HCT116 (cell line): Measurements from ENCODE around the gene GCNT4. TPM values are rescaled to one million over a fixed set of nuclear protein-coding genes. Genes with fewer than 3 reads are reported as not detected.

Experiments
- ATAC-seq: fragments of 200-7000 bp; cut with Tn5 transposase; 2 replicates; pipeline ENCODE4 v1.9.1; 2020; ENCODE audit warnings: mild to moderate bottlenecking, moderate library complexity
- BruUV-seq: library from RNA; stranded (reverse); fragments of 400-500 nt; replicated peaks from 2 replicates; lab custom pipeline; 2021; lab: Mats Ljungman, UMichigan
- CTCF ChIA-PET: fragments of 300-600 bp; sonication (Branson Sonifier 250); formaldehyde crosslinking; loops from one replicate; lab custom pipeline; 2021; ENCODE audit warnings: antibody characterized with exemption; lab: Charles Lee
- POLR2A ChIA-PET: fragments of 300-600, 350-600 bp; sonication (Branson Sonifier 250); formaldehyde crosslinking; loops from one replicate; lab custom pipeline; 2021; ENCODE audit warnings: antibody characterized with exemption; lab: Charles Lee
- RAD21 ChIA-PET, 2 experiments: fragments of 300-600 bp; sonication (Branson Sonifier 250); formaldehyde crosslinking; loops; one replicate each; lab custom pipeline; 2023; ENCODE audit warnings: low total read pairs in 2 of 2; ENCODE audit not compliant: uncharacterized antibody in 2 of 2, unreplicated experiment in 2 of 2, low non-redundant PET in 1 of 2; lab: Charles Lee
- DNase-seq: peaks from one replicate; pipeline ENCODE4 v3.0.0-alpha.2; 2010; ENCODE audit warnings: low read depth, low spot score
- H2AFZ ChIP-seq: fragments of 200-600 bp; shearing (Covaris generic), sonication (generic); 2 replicates; pipeline ENCODE4 v1.6.1; 2017; ENCODE audit warnings: low read depth, mixed run types, mixed read lengths, antibody characterized with exemption, low read length; ENCODE audit not compliant: poor library complexity, severe bottlenecking
- H3K27ac ChIP-seq: 2 replicates; pipeline ENCODE4 v1.5.1; 2012; ENCODE audit warnings: low read depth, low read length
- H3K27me3 ChIP-seq: fragments of 200-600 bp; sonication (generic); 2 replicates; pipeline ENCODE4 v1.6.1; 2016; ENCODE audit warnings: mixed run types, low read length, mixed read lengths; ENCODE audit not compliant: insufficient read depth
- H3K36me3 ChIP-seq, 2 experiments: fragments of 200-500 bp in 1 of 2; fragments of 200-600 bp in 1 of 2; sonication (Bioruptor generic) in 1 of 2; sonication (generic) in 1 of 2; 2 replicates each; pipeline versions ENCODE4 v1.5.1 to v1.6.1; 2014 to 2016; ENCODE audit warnings: low read length in 2 of 2, inconsistent platforms in 1 of 2, mixed read lengths in 1 of 2, mixed run types in 1 of 2; ENCODE audit not compliant: insufficient read depth in 2 of 2, control insufficient read depth in 1 of 2
- H3K4me1 ChIP-seq, 2 experiments: fragments of 200-600 bp in 1 of 2; sonication (generic) in 1 of 2; 2 replicates each; pipeline versions ENCODE4 v1.5.1 to v1.6.1; 2012 to 2017; ENCODE audit warnings: low read length in 2 of 2, inconsistent platforms in 1 of 2, mild to moderate bottlenecking in 1 of 2, mixed read lengths in 1 of 2, mixed run types in 1 of 2, moderate library complexity in 1 of 2; ENCODE audit not compliant: insufficient read depth in 2 of 2, control insufficient read depth in 1 of 2
- H3K4me2 ChIP-seq: fragments of 200-600 bp; sonication (generic); 2 replicates; pipeline ENCODE4 v1.6.1; 2017; ENCODE audit warnings: mixed run types, low read length, mixed read lengths
- H3K4me3 ChIP-seq, 2 experiments: fragments of 200-600 bp in 1 of 2; sonication (generic) in 1 of 2; replicated peaks in 1 of 2; 2 replicates each; pipeline ENCODE4 v1.5.1; 2011 to 2016; ENCODE audit warnings: low read length in 2 of 2, control low read depth in 1 of 2, low read depth in 1 of 2, mild to moderate bottlenecking in 1 of 2, mixed read lengths in 1 of 2, mixed run types in 1 of 2
- H3K79me2 ChIP-seq: fragments of 200-600 bp; sonication (generic); 2 replicates; pipeline ENCODE4 v1.6.1; 2017; ENCODE audit warnings: mild to moderate bottlenecking, mixed run types, low read length, moderate library complexity, mixed read lengths; ENCODE audit not compliant: insufficient read depth
- H3K9ac ChIP-seq: fragments of 200-600 bp; sonication (generic); 2 replicates; pipeline ENCODE4 v1.6.1; 2016; ENCODE audit warnings: low read length, mixed read lengths
- H3K9me2 ChIP-seq: fragments of 200-600 bp; sonication (generic), shearing (Covaris generic); 2 replicates; pipeline ENCODE4 v1.6.1; 2017; ENCODE audit warnings: mixed run types, mild to moderate bottlenecking, moderate library complexity; ENCODE audit not compliant: insufficient read depth
- H3K9me3 ChIP-seq, 2 experiments: fragments of 200-500 bp in 1 of 2; fragments of 200-600 bp in 1 of 2; sonication (Bioruptor generic) in 1 of 2; sonication (generic) in 1 of 2; 2 replicates each; pipeline ENCODE4 v1.6.1; 2014 to 2017; ENCODE audit warnings: low read length in 2 of 2, mixed read lengths in 2 of 2, inconsistent platforms in 1 of 2, low read depth in 1 of 2, mild to moderate bottlenecking in 1 of 2, mixed run types in 1 of 2, moderate library complexity in 1 of 2; ENCODE audit not compliant: control insufficient read depth in 1 of 2, insufficient read depth in 1 of 2
- H4K20me1 ChIP-seq: fragments of 200-600 bp; sonication (generic), shearing (Covaris generic); 2 replicates; pipeline ENCODE4 v1.6.1; 2017; ENCODE audit warnings: mixed run types, mild to moderate bottlenecking, moderate library complexity; ENCODE audit not compliant: insufficient read depth
- ATF3 ChIP-seq: IDR thresholded peaks from 2 replicates; pipeline ENCODE4 v1.6.1; 2012
- CBX3 ChIP-seq: IDR thresholded peaks from 2 replicates; pipeline ENCODE4 v1.6.1; 2012; ENCODE audit warnings: low read depth
- CEBPB ChIP-seq: IDR thresholded peaks from 2 replicates; pipeline ENCODE4 v1.6.1; 2012; ENCODE audit warnings: low read depth
- CTCF ChIP-seq, 3 experiments: fragments of 200-600 bp in 1 of 3; sonication (generic) in 1 of 3; IDR thresholded peaks in 2 of 3; conservative IDR thresholded peaks in 1 of 3; 2 replicates each; pipeline ENCODE4 v1.5.1; 2012 to 2017; ENCODE audit warnings: low read depth in 2 of 3, low read length in 2 of 3, antibody characterized with exemption in 1 of 3, borderline replicate concordance in 1 of 3, control low read depth in 1 of 3, mild to moderate bottlenecking in 1 of 3, mixed read lengths in 1 of 3, mixed run types in 1 of 3, moderate library complexity in 1 of 3; ENCODE audit not compliant: insufficient read depth in 1 of 3
- ELF1 ChIP-seq: IDR thresholded peaks from 2 replicates; pipeline ENCODE4 v1.6.1; 2012; ENCODE audit warnings: low read depth, borderline replicate concordance
- EZH2 ChIP-seq: fragments of 200-600 bp; sonication (generic); IDR thresholded peaks from 2 replicates; pipeline ENCODE4 v1.6.1; 2017; ENCODE audit warnings: antibody characterized with exemption, mixed run types
- EZH2phosphoT487 ChIP-seq: fragments of 200-600 bp; IDR thresholded peaks from 2 replicates; pipeline ENCODE4 v1.6.1; 2018; ENCODE audit warnings: antibody characterized with exemption, borderline replicate concordance
- FOSL1 ChIP-seq: IDR thresholded peaks from 2 replicates; pipeline ENCODE4 v1.6.1; 2012; ENCODE audit warnings: low read depth
- JUND ChIP-seq: IDR thresholded peaks from 2 replicates; pipeline ENCODE4 v1.6.1; 2012
- POLR2A ChIP-seq: IDR thresholded peaks from 2 replicates; pipeline ENCODE4 v1.7.0; 2011; ENCODE audit warnings: borderline replicate concordance; ENCODE audit not compliant: insufficient read depth, insufficient read length; ENCODE audit errors: extremely low read depth
- RAD21 ChIP-seq: IDR thresholded peaks from 2 replicates; pipeline ENCODE4 v1.6.1; 2012; ENCODE audit warnings: low read depth, mild to moderate bottlenecking
- REST ChIP-seq: IDR thresholded peaks from 2 replicates; pipeline ENCODE4 v1.6.1; 2012; ENCODE audit warnings: low read depth
- SIN3A ChIP-seq: IDR thresholded peaks from 2 replicates; pipeline ENCODE4 v1.6.1; 2012; ENCODE audit warnings: low read depth
- SP1 ChIP-seq: IDR thresholded peaks from 2 replicates; pipeline ENCODE4 v1.6.1; 2012; ENCODE audit warnings: low read depth
- SRF ChIP-seq: IDR thresholded peaks from 2 replicates; pipeline ENCODE4 v1.6.1; 2012; ENCODE audit warnings: low read depth
- TCF7L2 ChIP-seq: IDR thresholded peaks from 2 replicates; pipeline ENCODE4 v1.7.0; 2011; ENCODE audit warnings: borderline replicate concordance, inconsistent platforms; ENCODE audit not compliant: insufficient read depth, insufficient read length; ENCODE audit errors: extremely low read depth
- YY1 ChIP-seq: IDR thresholded peaks from 2 replicates; pipeline ENCODE4 v1.6.1; 2011; ENCODE audit warnings: low read length, low read depth, moderate library complexity, mild to moderate bottlenecking; ENCODE audit not compliant: insufficient replicate concordance; ENCODE audit errors: extremely low read depth
- ZFX ChIP-seq: fragments of 450-650 bp; IDR thresholded peaks from 2 replicates; pipeline ENCODE4 v1.6.1; 2017
- intact Hi-C: fragments of 100-400 bp; cut with micrococcal nuclease; formaldehyde crosslinking; loops from 2 replicates; pipeline ENCODE4 v1.10.0; 2022
- total RNA-seq: library from RNA; stranded (reverse); gene quantifications from one replicate; pipeline ENCODE4 v1.2.1, GENCODE V29; 2021; ENCODE audit not compliant: unreplicated experiment
- TF ChIP-seq, protein P1 (sequence below): IDR thresholded peaks from 2 replicates; pipeline ENCODE4 v1.6.1; 2011; ENCODE audit warnings: mild to moderate bottlenecking, low read length, moderate library complexity; ENCODE audit not compliant: insufficient replicate concordance; ENCODE audit errors: extremely low read depth

The GCNT4 gene
- total RNA-seq, 1 experiment from 2014 or later, result 0.07 TPM

GRCh38 chr5:75053054-75053303 lies 621 bp upstream of the GCNT4 start (continued):
- TF ChIP-seq CBX3, result no peak

DNA sequence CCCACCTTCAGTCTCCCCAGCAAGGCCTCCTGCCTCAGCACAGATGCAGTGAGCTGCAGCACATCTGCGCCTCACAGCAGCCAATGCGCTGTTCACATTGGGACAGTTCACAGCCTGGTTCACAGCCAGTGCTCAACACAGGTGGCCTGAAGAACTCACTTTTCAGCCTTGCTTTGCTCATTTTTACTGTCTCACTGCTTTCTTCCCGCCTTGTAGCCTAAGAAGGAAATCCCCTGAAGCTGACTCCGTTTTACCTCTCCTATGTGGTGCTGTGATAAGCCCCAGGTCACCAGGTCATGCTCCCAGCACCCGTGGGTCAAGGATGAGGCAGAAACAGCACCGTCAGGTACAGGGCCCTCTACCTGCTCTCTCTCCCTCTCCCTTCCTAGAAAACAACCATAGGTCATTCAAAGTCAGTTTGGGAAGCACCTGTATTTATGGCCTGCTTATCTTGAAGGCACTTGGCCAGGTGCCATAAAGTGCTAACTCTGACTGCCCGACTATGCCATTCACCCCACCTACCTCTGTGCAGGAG lies 1.1 kb downstream of the GCNT4 start:
- H4K20me1 ChIP-seq, result no peaks in the 10 kb centered on the region
- no peaks in the 10 kb centered on the region for H3K79me2 ChIP-seq
- ATAC-seq (no peak), DNase-seq (no peak)
- TF ChIP-seq EZH2 (no peak), JUND (no peak), ZFX (no peak), ATF3 (no peak), REST (no peak), SP1 (no peak), RAD21 (no peak), ELF1 (no peak), POLR2A (no peak), EZH2phosphoT487 (no peak), SIN3A (no peak), CBX3 (no peak), CTCF (IDR thresholded peaks at IDR 0.05 in 2 of 3, conservative IDR thresholded peaks at IDR 0.05 in 1 of 3; ENCODE audit: borderline replicate concordance in 1 of 3, insufficient read depth in 1 of 3, low read depth in 2 of 3, low read length in 2 of 3) (no peak), FOSL1 (no peak), CEBPB (no peak), SRF (no peak), TCF7L2 (no peak), YY1 (no peak)
- TF ChIP-seq, protein P1, sequence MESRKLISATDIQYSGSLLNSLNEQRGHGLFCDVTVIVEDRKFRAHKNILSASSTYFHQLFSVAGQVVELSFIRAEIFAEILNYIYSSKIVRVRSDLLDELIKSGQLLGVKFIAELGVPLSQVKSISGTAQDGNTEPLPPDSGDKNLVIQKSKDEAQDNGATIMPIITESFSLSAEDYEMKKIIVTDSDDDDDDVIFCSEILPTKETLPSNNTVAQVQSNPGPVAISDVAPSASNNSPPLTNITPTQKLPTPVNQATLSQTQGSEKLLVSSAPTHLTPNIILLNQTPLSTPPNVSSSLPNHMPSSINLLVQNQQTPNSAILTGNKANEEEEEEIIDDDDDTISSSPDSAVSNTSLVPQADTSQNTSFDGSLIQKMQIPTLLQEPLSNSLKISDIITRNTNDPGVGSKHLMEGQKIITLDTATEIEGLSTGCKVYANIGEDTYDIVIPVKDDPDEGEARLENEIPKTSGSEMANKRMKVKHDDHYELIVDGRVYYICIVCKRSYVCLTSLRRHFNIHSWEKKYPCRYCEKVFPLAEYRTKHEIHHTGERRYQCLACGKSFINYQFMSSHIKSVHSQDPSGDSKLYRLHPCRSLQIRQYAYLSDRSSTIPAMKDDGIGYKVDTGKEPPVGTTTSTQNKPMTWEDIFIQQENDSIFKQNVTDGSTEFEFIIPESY, result no peak
- BruUV-seq, result no TSS peak
- no peak overlapping the region for H2AFZ ChIP-seq
- intact Hi-C loops, result loop anchor here (10.0 kb wide), 1 partner anchor 1204 kb away; no protein-coding TSS in a partner anchor
- POLR2A ChIA-PET, result no interaction called here
- RAD21 ChIA-PET, result no interaction called here
- no peaks in the 10 kb centered on the region for H3K9me2 ChIP-seq
- no peaks in the 10 kb centered on the region for H3K9me3 ChIP-seq
- H3K27ac ChIP-seq, result no peak overlapping the region
- H3K27me3 ChIP-seq, result no peaks in the 10 kb centered on the region
- CTCF ChIA-PET, result no interaction called here
- no peak overlapping the region for H3K4me2 ChIP-seq
- no peak overlapping the region for H3K9ac ChIP-seq
- H3K4me3 ChIP-seq, result no peak overlapping the region
- peaks cover 3 to 23% of the 10 kb centered on the region in 2 experiments; a peak in 3 of 4 replicates for H3K4me1 ChIP-seq
- H3K36me3 ChIP-seq, result no peaks in the 10 kb centered on the region
